ENCODE data around the gene N4BP3. TPM values are rescaled to one million over a fixed set of nuclear protein-coding genes. Genes with fewer than 3 reads are reported as not detected.

N4BP3 gene
- total RNA-seq, 1 donor from 2014 or later, result 107 TPM

- no peak for DNase-seq (ENCODE audit: low spot score)
- Mint-ChIP-seq H3K36me3 (ENCODE audit: low read depth, unreplicated experiment) (peaks cover 54% of the 10 kb centered on the region), H3K9me3 (ENCODE audit: unreplicated experiment) (peaks cover 4% of the 10 kb centered on the region), H3K27me3 (ENCODE audit: unreplicated experiment) (peaks cover 18% of the 10 kb centered on the region), H3K27ac (ENCODE audit: unreplicated experiment) (no peak overlapping the region), H3K4me1 (ENCODE audit: unreplicated experiment) (peaks cover 30% of the 10 kb centered on the region), H3K4me3 (ENCODE audit: unreplicated experiment) (no peak overlapping the region)
- TF ChIP-seq CTCF (IDR thresholded peaks at IDR 0.05; ENCODE audit: unreplicated experiment), result no peak
These were observed 36.0 kb downstream of the N4BP3 start for GRCh38 chr5:178149199-178149932.

GRCh38 chr5:178150977-178151734 lies 37.8 kb downstream of the N4BP3 start:
- Mint-ChIP-seq H3K4me1 (ENCODE audit: unreplicated experiment) (peaks cover 31% of the 10 kb centered on the region), H3K27ac (ENCODE audit: unreplicated experiment) (peak overlapping the region; percentile 30), H3K27me3 (ENCODE audit: unreplicated experiment) (peaks cover 17% of the 10 kb centered on the region), H3K4me3 (ENCODE audit: unreplicated experiment) (peak overlapping the region; percentile 53), H3K36me3 (ENCODE audit: low read depth, unreplicated experiment) (peaks cover 49% of the 10 kb centered on the region), H3K9me3 (ENCODE audit: unreplicated experiment) (peaks cover 4% of the 10 kb centered on the region)
- TF ChIP-seq CTCF (IDR thresholded peaks at IDR 0.05; ENCODE audit: unreplicated experiment), result no peak
- no peak for DNase-seq (ENCODE audit: low spot score)

GRCh38 chr5:178152491-178153444 lies 39.4 kb downstream of the N4BP3 start:
- H3K36me3 Mint-ChIP-seq (ENCODE audit: low read depth, unreplicated experiment), result peaks cover 32% of the 10 kb centered on the region
- H3K27me3 Mint-ChIP-seq (ENCODE audit: unreplicated experiment), result peaks cover 20% of the 10 kb centered on the region
- no peak for DNase-seq (ENCODE audit: low spot score)
- H3K4me1 Mint-ChIP-seq (ENCODE audit: unreplicated experiment), result peaks cover 31% of the 10 kb centered on the region
- peak overlapping the region; percentile 61 for H3K27ac Mint-ChIP-seq (ENCODE audit: unreplicated experiment)
- H3K4me3 Mint-ChIP-seq (ENCODE audit: unreplicated experiment), result peak overlapping the region; percentile 96
- H3K9me3 Mint-ChIP-seq (ENCODE audit: unreplicated experiment), result peaks cover 4% of the 10 kb centered on the region
- TF ChIP-seq CTCF (IDR thresholded peaks at IDR 0.05; ENCODE audit: unreplicated experiment), result no peak

- H3K27ac Mint-ChIP-seq (ENCODE audit: unreplicated experiment), result peak within 1 kb of the TSS; percentile 61
- peaks cover 15% of the 10 kb centered on the region for H3K27me3 Mint-ChIP-seq (ENCODE audit: unreplicated experiment)
- H3K4me3 Mint-ChIP-seq (ENCODE audit: unreplicated experiment), result peak within 1 kb of the TSS; percentile 96
- H3K4me1 Mint-ChIP-seq (ENCODE audit: unreplicated experiment), result peaks cover 27% of the 10 kb centered on the region
- peaks cover 4% of the 10 kb centered on the region for H3K9me3 Mint-ChIP-seq (ENCODE audit: unreplicated experiment)
- no peak for TF ChIP-seq CTCF (IDR thresholded peaks at IDR 0.05; ENCODE audit: unreplicated experiment)
- peaks cover 24% of the 10 kb centered on the region for H3K36me3 Mint-ChIP-seq (ENCODE audit: low read depth, unreplicated experiment)
- DNase-seq (ENCODE audit: low spot score), result peak; percentile 97
These were observed 40.4 kb downstream of the N4BP3 start, which contains the start of gene NHP2 for GRCh38 chr5:178153530-178154340. TSS of gene NHP2 (minus strand) at chr5:178153885. CDS start at chr5:178153817, 68 bp downstream.
